Neural crest cell (in vitro differentiated cells): ENCODE data around the gene CPLANE2. TPM values are rescaled to one million over a fixed set of nuclear protein-coding genes. Genes with fewer than 3 reads are reported as not detected.

ENCODE experiments used
- DNase-seq: peaks from one replicate; pipeline ENCODE4 v3.0.0; 2021; ENCODE audit warnings: low read depth, mixed read lengths, low spot score
- H3K27ac Mint-ChIP-seq: one replicate; pipeline ENCODE4 v1.8.0; 2021; ENCODE audit warnings: mild to moderate bottlenecking, mixed read lengths; ENCODE audit not compliant: unreplicated experiment
- H3K27me3 Mint-ChIP-seq: 2 replicates; pipeline ENCODE4 v1.8.0; 2021; ENCODE audit warnings: low read depth, mild to moderate bottlenecking, mixed read lengths
- H3K36me3 Mint-ChIP-seq: 2 replicates; pipeline ENCODE4 v1.8.0; 2021; ENCODE audit warnings: low read depth, mild to moderate bottlenecking, mixed read lengths
- H3K4me1 Mint-ChIP-seq: 2 replicates; pipeline ENCODE4 v1.8.0; 2021; ENCODE audit warnings: mixed read lengths
- H3K4me3 Mint-ChIP-seq: one replicate; pipeline ENCODE4 v1.8.0; 2021; ENCODE audit warnings: mild to moderate bottlenecking, mixed read lengths
- H3K9me3 Mint-ChIP-seq: 2 replicates; pipeline ENCODE4 v1.8.0; 2021; ENCODE audit warnings: mixed read lengths
- CTCF ChIP-seq: fragments of 200-600 bp; sonication (generic); conservative IDR thresholded peaks from 2 replicates; pipeline ENCODE4 v1.5.0; 2021; ENCODE audit warnings: antibody characterized with exemption, mild to moderate bottlenecking
- long read RNA-seq: library from polyadenylated mRNA; unstranded; transcript quantifications from one replicate; pipeline ENCODE4 v2.0.0, GENCODE V29; 2020
- total RNA-seq: library from RNA; stranded (reverse); gene quantifications from 2 replicates; pipeline ENCODE4 v1.2.1, GENCODE V29; 2021

Gene CPLANE2
- 11.4 and 11.8 TPM in 2 replicates for total RNA-seq
- long read RNA-seq: 0 reads

GRCh38 chr1:16236511-16237342, at the start of gene CPLANE2:
TSS of gene CPLANE2 (minus strand) at chr1:16237183. CDS start at chr1:16236742, 441 bp downstream.
- Mint-ChIP-seq H3K4me1 (peaks cover 26% of the 10 kb centered on the region), H3K36me3 (no peaks in the 10 kb centered on the region), H3K27ac (peak within 1 kb of the TSS; percentile 96), H3K4me3 (peak within 1 kb of the TSS; percentile 91), H3K27me3 (peaks cover 6% of the 10 kb centered on the region), H3K9me3 (no peaks in the 10 kb centered on the region)
- no peak for TF ChIP-seq CTCF
- DNase-seq: peak; percentile 91

GRCh38 chr1:16286122-16286521, 49.1 kb upstream of the CPLANE2 start:
- no peak overlapping the region for H3K27ac Mint-ChIP-seq
- DNase-seq: no peak
- H3K9me3 Mint-ChIP-seq: no peaks in the 10 kb centered on the region
- no peaks in the 10 kb centered on the region for H3K4me1 Mint-ChIP-seq
- no peak overlapping the region for H3K4me3 Mint-ChIP-seq
- no peaks in the 10 kb centered on the region for H3K27me3 Mint-ChIP-seq
- no peak for TF ChIP-seq CTCF
- peaks cover 7% of the 10 kb centered on the region for H3K36me3 Mint-ChIP-seq

- H3K9me3 Mint-ChIP-seq: no peaks in the 10 kb centered on the region
- no peaks in the 10 kb centered on the region for H3K4me1 Mint-ChIP-seq
These were observed 44.8 kb upstream of the CPLANE2 start for GRCh38 chr1:16281765-16282164.

GRCh38 chr1:16279186-16279585, 42.2 kb upstream of the CPLANE2 start:
- Mint-ChIP-seq H3K36me3 (peaks cover 2% of the 10 kb centered on the region), H3K9me3 (no peaks in the 10 kb centered on the region), H3K4me3 (no peak overlapping the region), H3K4me1 (peaks cover 7% of the 10 kb centered on the region), H3K27me3 (no peaks in the 10 kb centered on the region), H3K27ac (no peak overlapping the region)
- TF ChIP-seq CTCF: no peak
- no peak for DNase-seq

More at GRCh38 chr1:16281765-16282164, 44.8 kb upstream of the CPLANE2 start:
- Mint-ChIP-seq H3K27me3 (no peaks in the 10 kb centered on the region), H3K36me3 (peaks cover 4% of the 10 kb centered on the region), H3K27ac (no peak overlapping the region), H3K4me3 (no peak overlapping the region)
- DNase-seq: no peak
- no peak for TF ChIP-seq CTCF

- H3K4me1 Mint-ChIP-seq: peaks cover 14% of the 10 kb centered on the region
- no peak overlapping the region for H3K4me3 Mint-ChIP-seq
- H3K36me3 Mint-ChIP-seq: no peaks in the 10 kb centered on the region
These were observed 39.5 kb upstream of the CPLANE2 start for GRCh38 chr1:16276302-16277030.

More at GRCh38 chr1:16276302-16277030, 39.5 kb upstream of the CPLANE2 start:
- Mint-ChIP-seq H3K27ac (no peak overlapping the region), H3K9me3 (no peaks in the 10 kb centered on the region), H3K27me3 (no peaks in the 10 kb centered on the region)
- DNase-seq: no peak
- TF ChIP-seq CTCF: no peak
